Memory B cell (primary cell): Measurements from ENCODE around the gene NFKBIA.

Source experiments
- ATAC-seq: fragments of 150-1000 bp; cut with Tn5 transposase; 2 replicates; pipeline ENCODE4 v1.10.0; 2021; ENCODE audit warnings: low read depth, mild to moderate bottlenecking, moderate library complexity
- DNase-seq, 2 donors: peaks; one replicate each; pipeline ENCODE4 v3.0.0; 2022; ENCODE audit warnings: low spot score in 2 of 2
- H3K27ac Mint-ChIP-seq: one replicate; pipeline ENCODE4 v1.8.0; 2022; ENCODE audit warnings: mild to moderate bottlenecking, moderate library complexity, mixed read lengths
- H3K27me3 Mint-ChIP-seq: one replicate; pipeline ENCODE4 v1.8.0; 2022; ENCODE audit warnings: mixed read lengths
- H3K36me3 Mint-ChIP-seq: one replicate; pipeline ENCODE4 v1.8.0; 2022; ENCODE audit warnings: mild to moderate bottlenecking, mixed read lengths
- H3K4me1 Mint-ChIP-seq: one replicate; pipeline ENCODE4 v1.8.0; 2022; ENCODE audit warnings: mixed read lengths
- H3K4me3 Mint-ChIP-seq: one replicate; pipeline ENCODE4 v1.8.0; 2022; ENCODE audit warnings: mild to moderate bottlenecking, moderate library complexity, mixed read lengths
- H3K9me3 Mint-ChIP-seq: one replicate; pipeline ENCODE4 v1.8.0; 2022; ENCODE audit warnings: mixed read lengths

Gene NFKBIA

DNA sequence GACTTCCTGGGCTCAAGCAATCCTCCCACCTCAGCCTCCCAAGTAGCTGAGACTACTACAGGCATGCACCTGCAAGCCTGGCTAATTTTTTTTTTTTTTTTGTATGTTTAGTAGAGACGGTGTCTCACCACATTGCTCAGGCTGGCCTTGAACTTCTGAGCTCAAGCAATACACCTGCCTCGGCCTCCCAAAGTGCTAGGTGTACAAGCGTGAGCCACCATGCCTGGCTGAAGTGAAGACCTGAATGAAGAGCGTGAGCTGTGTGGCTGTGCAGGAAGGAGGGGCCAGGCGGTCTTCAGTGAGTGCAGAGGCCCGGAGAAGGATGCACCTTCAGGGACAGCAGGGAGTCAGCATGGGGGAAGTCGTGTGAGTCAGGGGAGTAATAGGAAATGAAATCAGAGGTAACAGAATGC lies 14.9 kb upstream of the NFKBIA start:
- no peak for DNase-seq
- H3K27ac Mint-ChIP-seq, result no peak overlapping the region

DNA sequence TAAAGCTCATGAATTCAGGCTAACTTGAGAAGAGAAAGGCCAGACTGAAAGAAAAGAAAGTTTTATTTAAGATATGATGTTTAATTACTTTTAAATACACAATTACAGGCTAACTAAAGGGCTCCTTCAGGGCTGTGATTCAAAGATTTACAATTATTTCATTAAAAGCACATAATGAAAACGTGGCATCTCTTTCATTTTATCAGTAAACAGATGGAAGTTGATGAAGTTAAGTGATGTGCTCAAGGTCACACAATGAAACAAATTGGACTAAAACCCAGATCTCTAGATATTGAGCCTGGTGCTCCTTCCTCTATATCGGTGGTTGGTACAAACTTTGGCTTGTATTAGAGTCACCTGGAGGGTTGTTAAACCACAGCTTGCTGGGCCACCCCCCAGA lies 13.5 kb upstream of the NFKBIA start:
- Mint-ChIP-seq H3K36me3 (no peaks in the 10 kb centered on the region), H3K4me1 (peaks cover 12% of the 10 kb centered on the region), H3K9me3 (no peaks in the 10 kb centered on the region), H3K27ac (no peak overlapping the region), H3K27me3 (no peaks in the 10 kb centered on the region), H3K4me3 (no peak overlapping the region)
- no peak for ATAC-seq
- DNase-seq, result no peak

More for the DNA sequence above, 14.9 kb upstream of the NFKBIA start:
- Mint-ChIP-seq H3K27me3 (no peaks in the 10 kb centered on the region), H3K4me3 (no peak overlapping the region), H3K4me1 (peaks cover 10% of the 10 kb centered on the region), H3K36me3 (no peaks in the 10 kb centered on the region), H3K9me3 (no peaks in the 10 kb centered on the region)
- no peak for ATAC-seq

DNA sequence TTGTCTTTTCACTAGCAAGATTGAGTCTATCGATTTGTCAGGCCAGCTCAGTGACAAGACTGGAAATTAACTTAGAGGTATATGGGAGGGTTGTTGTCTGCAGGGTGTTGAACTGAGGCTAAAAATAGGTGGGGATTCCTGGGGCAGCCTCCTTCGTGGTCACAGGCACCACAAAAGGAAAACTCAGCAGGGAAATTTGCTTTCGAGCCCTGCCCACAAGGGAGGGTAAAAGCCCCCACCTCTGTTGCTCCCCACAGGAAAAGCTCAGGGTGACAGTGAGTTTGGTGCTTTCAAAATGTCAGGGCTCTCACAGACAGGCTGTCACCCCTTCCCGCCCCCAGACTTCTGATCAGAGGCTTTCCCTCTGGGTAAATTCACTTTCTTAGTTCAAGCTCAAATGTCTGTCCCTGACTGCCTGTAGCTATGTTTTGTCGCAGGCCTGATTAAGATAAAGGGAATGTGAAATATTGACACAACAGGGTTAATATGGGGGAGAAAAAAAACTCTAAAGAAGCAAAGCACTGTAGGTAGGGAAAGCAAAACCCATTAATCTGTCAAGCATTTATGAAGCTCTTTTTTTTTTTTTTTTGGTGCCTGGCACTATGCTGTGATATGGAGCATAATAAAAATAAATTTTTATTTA lies 11.7 kb upstream of the NFKBIA start:
- ATAC-seq (peak; percentile 65), DNase-seq (no peak)
- no peak overlapping the region for H3K4me3 Mint-ChIP-seq
- H3K4me1 Mint-ChIP-seq, result peaks cover 15% of the 10 kb centered on the region
- H3K36me3 Mint-ChIP-seq, result no peaks in the 10 kb centered on the region
- no peaks in the 10 kb centered on the region for H3K27me3 Mint-ChIP-seq
- no peak overlapping the region for H3K27ac Mint-ChIP-seq
- no peaks in the 10 kb centered on the region for H3K9me3 Mint-ChIP-seq

DNA sequence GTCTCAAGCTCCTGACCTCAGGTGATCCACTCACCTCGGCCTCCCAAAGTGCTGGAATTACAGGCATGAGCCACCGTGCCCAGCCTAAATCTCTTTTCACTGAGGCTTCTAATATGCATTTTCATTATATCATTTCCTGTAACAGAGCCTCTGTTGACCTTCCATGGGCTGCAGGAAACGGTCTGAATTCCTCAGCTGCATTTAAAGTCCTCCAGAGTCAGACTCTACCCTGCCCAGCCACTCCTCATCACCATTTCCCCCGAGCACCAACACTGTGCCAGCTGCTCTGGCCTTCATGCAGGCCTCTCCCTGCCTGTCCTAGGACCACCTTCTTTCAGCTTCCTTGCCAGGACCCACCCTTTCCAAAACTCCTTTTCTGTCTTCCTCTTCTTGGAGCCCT lies 9.8 kb upstream of the NFKBIA start:
- no peak for DNase-seq
- no peak for ATAC-seq
- H3K4me3 Mint-ChIP-seq, result no peak overlapping the region
- no peaks in the 10 kb centered on the region for H3K36me3 Mint-ChIP-seq
- H3K9me3 Mint-ChIP-seq, result no peaks in the 10 kb centered on the region
- H3K4me1 Mint-ChIP-seq, result peaks cover 15% of the 10 kb centered on the region
- H3K27ac Mint-ChIP-seq, result no peak overlapping the region
- no peaks in the 10 kb centered on the region for H3K27me3 Mint-ChIP-seq

DNA sequence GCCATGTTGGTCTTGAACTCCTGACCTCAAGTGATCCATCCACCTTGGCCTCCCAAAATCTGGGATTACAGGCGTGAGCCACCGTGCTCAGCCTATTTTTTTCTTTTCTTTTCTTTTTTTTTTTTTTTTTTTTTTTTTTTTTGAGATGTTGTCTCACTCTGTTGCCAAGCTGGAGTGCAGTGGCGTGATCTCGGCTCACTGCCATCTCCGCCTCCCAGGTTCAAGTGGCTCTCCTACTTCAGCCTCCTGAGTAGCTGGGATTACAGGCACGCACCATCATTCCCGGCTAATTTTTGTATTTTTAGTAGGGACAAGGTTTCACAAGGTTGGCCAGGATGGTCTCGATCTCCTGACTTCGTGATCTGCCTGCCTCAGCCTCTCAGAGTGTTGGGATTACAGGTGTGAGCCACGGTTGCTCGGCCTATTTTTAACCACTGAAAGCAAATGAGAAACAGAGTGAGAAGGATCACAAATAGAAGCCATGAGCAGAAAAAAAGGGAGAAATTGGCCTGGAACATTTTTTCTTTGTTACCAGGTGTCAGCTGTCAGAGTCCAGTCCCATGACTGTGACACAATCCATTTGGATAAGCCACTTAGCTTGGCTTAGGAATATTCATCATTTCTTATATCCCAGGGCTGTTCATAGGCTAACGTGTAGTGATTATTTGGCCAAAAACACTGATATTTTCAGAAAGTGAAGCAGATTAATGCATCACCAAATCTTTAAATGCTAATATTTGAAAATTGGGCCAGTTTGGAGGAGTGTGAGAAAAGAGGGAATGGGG lies 7.9 kb upstream of the NFKBIA start:
- H3K27ac Mint-ChIP-seq, result no peak overlapping the region

DNA sequence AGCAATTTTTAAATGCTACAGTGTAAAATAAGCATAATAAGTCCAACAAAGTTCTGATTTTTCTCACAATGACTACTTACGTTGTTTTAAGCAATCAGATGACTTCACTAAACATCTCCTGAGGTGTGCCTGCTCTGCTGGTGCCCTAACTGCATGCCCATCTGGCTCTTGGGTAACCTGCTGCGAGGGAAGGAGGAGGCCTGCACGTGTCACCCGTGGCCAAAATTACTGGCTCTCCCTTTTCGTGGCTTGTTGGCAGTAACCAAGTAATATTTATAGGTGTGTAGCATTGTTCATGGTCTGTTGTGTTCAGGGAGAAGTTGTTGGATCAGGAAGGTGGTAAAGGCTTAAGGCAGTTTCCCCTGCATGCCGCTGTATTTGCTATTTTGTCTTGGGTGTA lies 6.3 kb upstream of the NFKBIA start:
- DNase-seq (no peak), ATAC-seq (no peak)
- H3K4me1 Mint-ChIP-seq, result peaks cover 15% of the 10 kb centered on the region
- H3K27me3 Mint-ChIP-seq, result no peaks in the 10 kb centered on the region
- no peaks in the 10 kb centered on the region for H3K9me3 Mint-ChIP-seq
- no peak overlapping the region for H3K27ac Mint-ChIP-seq
- no peak overlapping the region for H3K4me3 Mint-ChIP-seq
- no peaks in the 10 kb centered on the region for H3K36me3 Mint-ChIP-seq

More for the DNA sequence above, 7.9 kb upstream of the NFKBIA start:
- no peaks in the 10 kb centered on the region for H3K36me3 Mint-ChIP-seq
- no peak overlapping the region for H3K4me3 Mint-ChIP-seq
- H3K9me3 Mint-ChIP-seq, result no peaks in the 10 kb centered on the region
- no peaks in the 10 kb centered on the region for H3K27me3 Mint-ChIP-seq
- no peak for ATAC-seq
- DNase-seq, result no peak
- H3K4me1 Mint-ChIP-seq, result peaks cover 15% of the 10 kb centered on the region

DNA sequence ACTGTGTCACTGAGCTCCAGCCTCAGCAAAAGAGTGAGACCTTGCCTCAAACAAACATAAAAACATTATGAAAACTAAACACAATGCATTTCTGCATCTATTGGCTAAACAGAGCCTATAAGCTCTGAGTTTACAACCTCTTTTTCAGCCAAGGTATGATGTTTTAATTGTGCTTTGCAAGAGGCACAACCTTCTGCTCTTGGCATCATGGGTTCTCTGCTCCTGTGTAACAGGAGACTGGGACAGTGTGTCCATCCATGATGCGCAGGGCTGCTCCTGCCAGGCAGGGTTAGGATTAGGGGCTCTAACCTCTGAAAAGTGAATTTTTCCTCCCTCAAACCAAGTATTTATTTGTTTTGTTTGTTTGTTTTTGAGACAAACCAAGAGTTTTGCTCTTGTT lies 5.0 kb upstream of the NFKBIA start:
- H3K4me1 Mint-ChIP-seq, result peaks cover 20% of the 10 kb centered on the region
- no peaks in the 10 kb centered on the region for H3K27me3 Mint-ChIP-seq
- no peaks in the 10 kb centered on the region for H3K9me3 Mint-ChIP-seq
- H3K27ac Mint-ChIP-seq, result no peak overlapping the region
- H3K36me3 Mint-ChIP-seq, result no peaks in the 10 kb centered on the region
- no peak for ATAC-seq
- no peak for DNase-seq
- no peak overlapping the region for H3K4me3 Mint-ChIP-seq

DNA sequence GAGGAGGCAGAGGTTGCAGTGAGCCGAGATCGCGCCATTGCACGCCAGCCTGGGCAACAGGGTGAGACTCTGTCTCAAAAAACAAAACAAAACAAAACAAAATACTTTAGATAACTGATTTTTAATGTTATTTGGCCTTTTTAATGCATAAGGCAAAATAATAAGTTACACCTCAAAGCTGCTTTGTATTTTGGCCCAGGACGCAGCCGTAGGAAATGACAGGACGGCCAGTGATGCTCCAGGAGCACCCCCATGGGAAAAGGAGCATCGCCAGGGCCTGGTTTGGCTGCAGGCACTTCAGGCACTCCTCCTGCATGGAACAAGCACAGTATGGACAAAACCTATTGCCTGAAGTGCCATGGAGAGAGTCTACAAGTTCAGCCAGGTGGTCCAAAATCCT lies 3.5 kb upstream of the NFKBIA start:
- DNase-seq, result no peak
- peaks cover 21% of the 10 kb centered on the region for H3K4me1 Mint-ChIP-seq
- no peaks in the 10 kb centered on the region for H3K9me3 Mint-ChIP-seq
- no peak overlapping the region for H3K27ac Mint-ChIP-seq
- no peak overlapping the region for H3K4me3 Mint-ChIP-seq
- no peaks in the 10 kb centered on the region for H3K27me3 Mint-ChIP-seq
- no peak for ATAC-seq
- peaks cover 6% of the 10 kb centered on the region for H3K36me3 Mint-ChIP-seq

DNA sequence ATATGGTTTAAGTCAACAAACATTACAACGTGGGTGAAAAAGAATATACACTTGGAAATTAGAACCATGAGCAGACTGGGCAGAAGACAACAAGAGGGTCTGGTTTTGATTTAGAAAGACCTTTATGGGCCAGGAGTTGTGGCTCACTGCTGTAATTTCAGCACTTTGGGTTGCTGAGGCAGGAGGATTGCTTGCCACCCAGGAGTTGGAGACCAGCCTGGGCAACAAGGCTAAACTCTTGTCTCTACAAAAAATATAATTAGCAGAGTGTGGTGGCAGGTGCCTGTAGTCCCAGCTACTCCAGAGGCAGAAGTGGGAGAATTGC lies 2.7 kb upstream of the NFKBIA start:
- H3K36me3 Mint-ChIP-seq, result peaks cover 12% of the 10 kb centered on the region
- H3K9me3 Mint-ChIP-seq, result no peaks in the 10 kb centered on the region
- H3K27ac Mint-ChIP-seq, result no peak overlapping the region
- H3K4me1 Mint-ChIP-seq, result peaks cover 27% of the 10 kb centered on the region
- no peak overlapping the region for H3K4me3 Mint-ChIP-seq
- ATAC-seq (no peak), DNase-seq (no peak)
- H3K27me3 Mint-ChIP-seq, result no peaks in the 10 kb centered on the region

DNA sequence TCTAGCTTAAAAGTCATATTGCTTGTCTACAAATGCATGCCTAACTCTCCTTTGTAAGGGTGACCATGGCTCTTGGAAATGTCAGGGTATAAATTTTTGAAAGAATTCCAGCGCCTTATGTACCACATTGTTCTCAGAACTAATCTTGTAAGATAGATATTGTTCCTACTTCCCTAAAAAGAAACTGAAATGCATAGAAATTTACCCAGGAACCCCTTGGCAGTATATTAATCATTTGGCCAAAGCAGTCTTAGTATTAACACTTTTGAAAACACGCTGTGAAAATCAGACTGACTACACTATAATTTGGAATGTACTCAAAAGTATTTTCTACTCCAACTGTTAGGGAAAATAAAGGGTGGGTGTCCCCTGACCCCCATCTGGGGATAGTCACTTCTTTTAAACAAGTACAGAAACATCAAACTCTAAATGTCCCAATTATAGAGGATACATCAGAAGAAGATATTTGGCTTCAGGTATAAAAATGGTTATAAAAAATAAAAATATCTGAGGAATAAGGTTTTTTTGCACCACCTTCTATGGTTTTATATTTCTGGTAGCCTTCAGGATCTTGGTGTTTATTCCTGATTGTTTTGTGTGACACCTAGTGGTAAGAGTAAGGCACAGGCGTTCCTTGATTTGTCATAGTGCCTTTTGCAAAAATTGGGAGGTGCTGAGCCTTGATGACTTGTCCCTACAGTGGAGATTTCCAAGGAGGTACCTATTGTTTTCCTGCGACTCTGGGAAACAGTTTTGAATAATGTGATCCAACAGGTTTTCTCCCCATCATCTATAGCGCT lies 2.2 kb upstream of the NFKBIA start:
- peaks cover 27% of the 10 kb centered on the region for H3K4me1 Mint-ChIP-seq
- ATAC-seq (no peak), DNase-seq (no peak)
- no peaks in the 10 kb centered on the region for H3K27me3 Mint-ChIP-seq
- peaks cover 16% of the 10 kb centered on the region for H3K36me3 Mint-ChIP-seq
- no peaks in the 10 kb centered on the region for H3K9me3 Mint-ChIP-seq
- H3K4me3 Mint-ChIP-seq, result no peak overlapping the region
- peak overlapping the region; percentile 99 for H3K27ac Mint-ChIP-seq

DNA sequence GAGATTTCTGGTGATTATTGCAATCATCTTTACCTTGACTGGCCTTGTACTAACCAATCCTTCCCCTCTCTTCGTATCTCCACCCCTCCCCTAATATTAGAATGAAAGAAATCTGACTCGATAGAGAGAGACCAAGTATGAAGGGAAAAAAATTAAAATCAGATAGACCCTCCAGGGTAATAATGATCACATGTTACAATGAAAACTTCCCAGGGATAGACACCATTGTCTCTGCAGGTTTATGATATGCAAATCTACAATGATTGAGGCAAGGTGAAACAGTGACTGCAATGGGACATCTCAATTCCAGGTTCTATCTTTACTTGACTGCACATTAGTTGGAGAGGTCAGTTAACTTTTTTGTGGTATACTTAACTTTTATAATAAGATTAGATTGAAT lies 1.5 kb upstream of the NFKBIA start:
- H3K27me3 Mint-ChIP-seq, result no peaks in the 10 kb centered on the region
- peak overlapping the region; percentile 94 for H3K4me3 Mint-ChIP-seq
- H3K36me3 Mint-ChIP-seq, result peaks cover 18% of the 10 kb centered on the region
- H3K4me1 Mint-ChIP-seq, result peaks cover 28% of the 10 kb centered on the region
- no peak for DNase-seq
- H3K27ac Mint-ChIP-seq, result peak overlapping the region; percentile 99
- no peaks in the 10 kb centered on the region for H3K9me3 Mint-ChIP-seq
- ATAC-seq, result no peak

DNA sequence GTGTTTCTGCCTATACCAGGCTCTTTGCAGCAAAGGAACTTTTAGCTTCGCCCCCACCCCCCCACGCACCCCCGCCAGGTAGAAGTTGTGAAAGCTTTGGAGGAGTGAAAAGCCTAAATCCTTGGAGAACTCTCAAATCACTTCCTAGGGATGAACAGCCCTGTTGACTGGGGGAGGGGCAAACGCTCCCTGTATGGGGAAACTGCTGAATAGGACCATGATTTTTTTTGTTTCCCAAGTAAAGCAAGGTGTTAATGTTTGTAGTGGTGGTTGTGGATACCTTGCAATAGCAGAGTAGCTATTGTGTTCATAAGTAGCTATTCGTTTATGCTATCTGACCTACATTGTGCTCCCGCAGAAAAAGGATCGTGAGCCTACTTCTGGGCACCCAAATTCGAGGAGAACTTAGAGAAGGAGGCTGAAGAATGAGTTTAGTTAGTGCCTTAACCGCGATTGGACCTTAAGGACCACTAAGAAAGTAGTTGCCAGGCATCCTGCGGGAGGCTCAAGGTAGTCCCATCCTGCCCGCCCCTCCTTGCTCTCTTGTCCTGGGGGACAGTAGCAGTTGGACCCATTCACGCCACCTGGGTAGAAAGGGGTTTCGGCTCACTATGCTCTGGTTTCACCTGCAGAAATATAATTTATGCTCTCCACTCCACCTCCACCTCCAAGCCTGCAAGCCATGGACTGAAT lies 901 bp upstream of the NFKBIA start:
- DNase-seq (no peak), ATAC-seq (no peak)
- H3K4me3 Mint-ChIP-seq, result peak overlapping the region; percentile 94
- peaks cover 23% of the 10 kb centered on the region for H3K36me3 Mint-ChIP-seq
- H3K4me1 Mint-ChIP-seq, result peaks cover 34% of the 10 kb centered on the region
- H3K9me3 Mint-ChIP-seq, result no peaks in the 10 kb centered on the region
- H3K27me3 Mint-ChIP-seq, result no peaks in the 10 kb centered on the region
- peak overlapping the region; percentile 99 for H3K27ac Mint-ChIP-seq

DNA sequence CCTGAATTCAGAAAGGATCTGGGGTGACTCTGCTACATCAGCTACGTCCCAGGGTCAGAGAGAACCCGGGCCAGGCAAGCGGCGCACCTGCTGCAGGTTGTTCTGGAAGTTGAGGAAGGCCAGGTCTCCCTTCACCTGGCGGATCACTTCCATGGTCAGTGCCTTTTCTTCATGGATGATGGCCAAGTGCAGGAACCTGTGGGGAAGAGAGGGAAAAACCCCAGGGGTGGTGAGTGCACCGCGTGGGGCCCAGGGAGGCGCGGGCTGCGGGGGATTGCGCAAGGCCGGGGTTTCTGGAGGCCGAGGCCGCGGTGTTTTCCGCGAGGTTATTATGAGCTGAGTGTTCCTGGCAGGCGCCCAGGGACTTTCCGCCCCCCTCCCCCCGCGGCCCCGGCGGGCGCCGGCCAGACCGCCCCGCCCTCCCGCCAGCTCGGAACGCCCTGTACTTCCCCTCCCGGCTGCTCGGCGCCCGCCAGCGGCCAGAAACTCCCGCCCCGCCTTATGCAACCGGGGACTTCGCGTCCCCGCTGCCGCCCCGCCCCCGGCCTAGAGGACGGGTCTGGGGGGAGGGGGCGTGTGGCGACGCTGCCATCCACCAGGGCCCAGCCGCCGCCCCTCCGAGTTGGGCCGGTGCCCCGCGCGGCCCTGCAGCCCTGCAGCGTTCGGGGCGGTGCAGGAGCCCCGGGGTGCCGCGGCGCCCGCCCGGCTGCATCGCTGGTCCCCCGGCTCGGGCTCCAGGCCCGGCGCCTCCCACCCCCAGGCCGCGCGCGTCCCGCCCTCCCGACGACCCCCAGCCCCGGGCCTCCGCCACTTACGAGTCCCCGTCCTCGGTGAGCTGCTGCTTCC lies 723 bp downstream of the NFKBIA start:
- ATAC-seq (peak; percentile 55), DNase-seq (peak; percentile 88 to 96)
- no peaks in the 10 kb centered on the region for H3K27me3 Mint-ChIP-seq
- peak overlapping the region; percentile 94 for H3K4me3 Mint-ChIP-seq
- H3K9me3 Mint-ChIP-seq, result no peaks in the 10 kb centered on the region
- H3K36me3 Mint-ChIP-seq, result peaks cover 33% of the 10 kb centered on the region
- H3K4me1 Mint-ChIP-seq, result peaks cover 41% of the 10 kb centered on the region
- H3K27ac Mint-ChIP-seq, result peak overlapping the region; percentile 99
